Activated CD4-positive, CD25-positive, alpha-beta regulatory T cell treated with anti-CD3 and anti-CD28 coated beads, Interleukin-2, amount 50 U/mL, for 72 hours (primary cell): ENCODE data around the gene DSPP.

Source experiments
- DNase-seq: peaks from one replicate; pipeline ENCODE4 v3.0.0; 2021

DSPP gene

DNA sequence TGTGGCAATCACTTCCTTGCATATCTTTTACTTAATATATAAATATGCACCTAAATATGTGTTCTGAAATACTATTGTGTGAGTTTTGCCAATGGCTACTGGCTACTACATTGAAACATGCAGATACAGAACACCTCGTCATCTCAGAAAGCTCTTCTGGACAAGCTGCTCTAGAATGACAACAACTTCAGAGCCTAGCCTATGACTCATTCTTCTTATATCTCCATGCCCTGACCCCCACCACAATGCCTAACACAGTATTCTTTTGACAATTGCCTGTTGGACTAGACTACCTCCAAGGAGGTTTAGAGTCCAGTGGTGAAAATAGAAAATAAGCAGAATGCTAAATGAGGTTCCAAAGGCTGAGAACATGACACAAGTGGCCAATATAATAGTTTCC, 24.1 kb downstream of the DSPP start:
- DNase-seq = no peak

DNA sequence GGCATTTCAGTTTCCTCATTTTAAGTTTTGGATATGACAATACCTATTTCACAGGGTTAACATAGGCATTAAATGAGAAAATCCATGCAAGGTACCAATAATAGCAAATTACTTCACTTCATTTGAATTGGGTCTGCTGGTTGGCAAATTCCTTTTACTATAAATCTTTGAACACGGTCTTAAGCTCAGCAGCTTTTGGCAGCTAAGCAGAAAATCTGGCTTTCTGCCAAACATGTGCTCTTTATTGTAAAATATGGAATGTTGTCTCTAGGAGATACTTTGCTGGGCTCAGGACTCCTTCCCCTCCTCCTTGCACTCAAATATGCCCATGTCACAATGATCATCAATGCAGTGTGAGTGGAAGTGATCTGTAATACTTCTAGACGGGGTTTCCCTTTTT, 24.9 kb downstream of the DSPP start:
- DNase-seq = no peak

DNA sequence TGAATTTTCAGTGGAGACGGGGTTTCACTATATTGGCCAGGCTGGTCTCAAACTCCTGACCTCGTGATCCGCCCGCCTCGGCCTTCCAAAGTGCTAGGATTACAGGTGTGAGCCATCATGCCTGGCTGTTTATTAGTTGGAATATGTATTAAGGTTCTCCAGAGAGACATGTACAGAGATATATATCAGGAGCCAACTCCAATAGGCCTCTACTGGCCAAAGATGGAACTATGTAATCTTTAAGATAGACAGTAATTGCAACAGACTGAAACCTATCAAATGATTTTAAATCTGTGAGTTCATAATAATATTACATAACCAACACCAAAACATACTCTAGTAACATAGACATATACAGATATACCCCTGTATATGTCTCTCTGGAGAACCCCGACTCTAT, 36.0 kb downstream of the DSPP start:
- no peak for DNase-seq

DNA sequence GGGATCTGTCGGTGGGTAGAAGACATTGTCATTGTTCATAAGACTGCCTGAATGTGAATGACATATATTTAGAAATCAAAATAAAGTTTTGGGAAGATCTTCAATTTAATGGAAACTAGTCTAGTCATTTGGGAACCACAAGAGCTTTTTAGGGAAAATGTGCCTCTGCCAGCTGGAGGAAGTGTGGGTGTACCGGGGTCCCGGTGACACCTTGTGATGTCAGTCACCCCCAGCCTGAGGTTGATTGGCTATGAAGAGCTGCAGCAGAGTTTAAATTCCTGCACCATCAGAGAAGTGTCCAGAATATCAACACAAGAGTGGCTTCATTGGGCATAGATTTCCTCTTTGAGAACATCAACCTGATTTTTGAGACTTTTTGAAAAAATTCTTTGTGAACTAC, 41.7 kb downstream of the DSPP start, which contains the start of gene DMP1:
Gene DMP1 (plus strand): TSS at position 301 of the 400 bp plus-strand sequence. CDS start 6,213 bp downstream, outside the sequence.
- DNase-seq = no peak

DNA sequence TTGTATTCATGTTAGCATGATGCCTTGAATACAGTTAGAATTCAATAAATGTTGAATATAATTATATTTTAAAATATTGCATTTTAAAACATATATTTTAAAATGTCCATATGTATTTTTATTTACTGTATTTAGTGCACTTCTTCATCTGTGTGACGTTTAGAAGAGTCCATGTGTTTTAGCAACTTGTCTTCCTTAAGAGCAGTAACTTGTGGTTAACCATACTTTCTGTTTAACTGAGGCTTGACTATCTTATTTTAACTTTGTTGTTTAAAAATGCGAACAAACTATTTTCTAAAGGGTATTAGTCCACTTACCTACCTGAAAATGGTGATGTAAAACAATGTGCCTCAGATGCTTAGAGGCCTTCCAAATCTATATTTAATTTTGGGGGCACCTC, 42.6 kb downstream of the DSPP start:
- DNase-seq = no peak

DNA sequence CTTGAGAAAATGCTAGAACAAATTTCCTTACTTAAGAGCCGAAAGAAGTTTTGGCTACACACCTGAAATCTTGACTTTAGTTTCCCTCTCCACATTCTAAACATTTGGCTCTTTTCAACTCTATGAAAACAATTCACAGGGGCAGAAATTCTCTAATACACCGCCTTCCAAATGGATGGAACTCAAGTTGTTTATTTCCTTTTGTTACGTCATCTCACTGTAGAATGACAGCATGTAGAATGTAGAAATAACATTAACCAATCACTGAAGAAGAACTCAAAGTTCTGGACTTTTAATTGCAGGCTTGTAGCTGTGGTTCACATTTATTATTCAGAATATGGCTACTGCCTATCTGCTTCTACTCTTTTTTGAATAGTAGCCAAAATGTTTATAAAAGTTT, 43.6 kb downstream of the DSPP start:
- no peak for DNase-seq

DNA sequence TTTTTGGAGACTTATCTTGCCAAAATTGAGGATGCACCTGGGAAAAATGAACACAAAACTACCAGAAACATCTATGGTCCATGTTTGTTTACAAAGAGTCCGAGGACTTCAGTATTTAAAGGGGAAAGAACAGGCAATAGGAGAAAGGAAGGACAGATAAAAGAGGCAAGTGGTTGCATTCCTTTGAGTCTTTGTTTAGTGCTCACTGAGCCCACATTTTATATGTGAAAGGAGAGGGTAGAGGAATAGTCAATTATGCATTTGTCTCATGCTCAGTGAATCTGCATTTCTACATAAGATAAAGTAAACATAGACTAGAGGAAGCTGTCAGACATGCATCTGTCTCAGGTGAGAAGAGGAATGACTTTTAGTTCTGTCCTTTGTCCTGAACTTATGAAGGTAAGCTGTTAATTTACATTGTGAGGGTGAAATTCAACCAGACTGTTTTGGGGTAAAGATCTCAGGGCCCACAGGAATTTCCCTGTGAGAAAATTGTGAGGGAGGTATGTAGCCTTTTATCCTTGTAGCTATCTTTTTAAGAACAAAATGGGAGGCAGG, 46.2 kb downstream of the DSPP start:
- no peak for DNase-seq

DNA sequence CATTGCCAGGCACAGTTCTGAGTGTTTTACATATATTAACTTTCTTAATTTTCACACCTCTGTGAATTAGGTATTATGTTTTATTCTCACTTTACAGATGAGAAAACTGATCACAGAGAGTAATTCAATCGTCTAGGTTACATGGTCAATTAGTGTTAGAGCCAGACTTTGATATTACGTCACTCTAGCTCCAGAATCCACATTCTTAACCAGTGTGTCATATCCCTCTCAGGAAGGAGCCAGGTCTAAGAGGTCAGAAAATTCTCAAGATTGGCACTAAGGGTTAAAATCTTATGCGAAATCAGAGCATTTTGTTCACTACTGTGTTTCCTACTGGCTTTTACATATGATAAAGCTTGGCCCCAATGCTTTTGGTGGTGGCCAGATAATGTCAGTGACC, 49.2 kb downstream of the DSPP start:
- no peak for DNase-seq

DNA sequence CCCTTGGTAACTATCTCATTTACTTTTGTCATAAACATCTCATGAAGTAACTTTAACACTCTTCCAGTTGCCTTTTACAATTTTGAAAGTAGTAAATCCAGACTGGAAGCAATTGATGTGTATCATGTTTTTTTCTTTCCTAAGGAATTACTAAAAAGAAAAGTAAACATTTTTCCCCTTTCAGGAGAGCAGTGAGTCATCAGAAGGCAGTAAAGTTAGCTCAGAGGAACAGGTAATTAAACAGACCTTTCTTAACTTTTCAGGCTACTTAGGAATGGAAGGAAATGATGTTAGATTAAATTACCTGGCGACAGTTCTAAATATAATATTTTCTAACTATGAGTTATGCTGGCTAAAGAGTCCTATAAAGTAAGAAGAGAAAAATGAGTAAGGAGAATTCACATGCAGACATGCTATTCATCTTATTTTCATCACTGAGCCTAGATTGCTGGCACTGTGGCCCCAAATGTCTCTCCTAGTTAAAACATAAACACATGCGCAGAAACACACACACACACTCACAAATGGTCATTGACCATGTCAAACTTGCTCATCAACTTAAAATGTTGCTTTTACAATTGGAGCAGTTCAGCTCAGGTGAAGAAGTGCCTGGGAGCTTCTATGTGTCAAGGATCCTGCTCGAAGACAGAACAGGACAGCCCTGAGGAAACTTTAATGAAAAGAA, 51.1 kb downstream of the DSPP start:
- DNase-seq = no peak

DNA sequence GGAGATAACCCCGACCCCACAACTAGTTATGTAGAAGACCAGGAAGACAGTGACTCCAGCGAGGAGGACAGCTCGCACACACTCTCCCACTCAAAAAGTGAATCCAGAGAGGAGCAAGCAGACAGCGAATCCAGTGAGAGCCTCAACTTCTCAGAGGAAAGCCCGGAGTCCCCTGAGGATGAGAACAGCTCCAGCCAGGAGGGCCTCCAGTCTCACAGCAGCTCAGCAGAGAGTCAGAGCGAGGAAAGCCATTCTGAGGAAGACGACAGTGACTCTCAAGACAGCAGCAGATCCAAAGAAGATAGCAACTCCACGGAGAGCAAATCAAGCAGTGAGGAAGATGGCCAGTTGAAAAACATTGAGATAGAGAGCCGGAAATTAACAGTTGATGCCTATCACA, 54.5 kb downstream of the DSPP start:
- DNase-seq = no peak
